Activated T-helper 9 cell treated with anti-CD3 and anti-CD28 coated beads, Interleukin-2, amount 50 U/mL, for 16 hours (primary cell): ENCODE data around the gene SUSD1.
"Not testable (repeated sequence)": the region's sequence is repeated elsewhere in the genome, so short reads cannot be mapped to it uniquely, and the experiment has no call there.

ENCODE experiments used
- DNase-seq: peaks from one replicate; pipeline ENCODE4 v3.0.0-alpha.2; 2020; ENCODE audit warnings: low read depth

Gene SUSD1

GRCh38 chr9:112094948-112095681 lies 80.0 kb downstream of the SUSD1 start:
- DNase-seq = no peak

GRCh38 chr9:112094241-112094640 lies 80.9 kb downstream of the SUSD1 start:
- DNase-seq = no peak

- no peak for DNase-seq
These were observed 81.3 kb downstream of the SUSD1 start for GRCh38 chr9:112093870-112094216.

GRCh38 chr9:112093147-112093869 lies 81.8 kb downstream of the SUSD1 start:
- no peak for DNase-seq

- DNase-seq = no peak
These were observed 83.3 kb downstream of the SUSD1 start for GRCh38 chr9:112091810-112092209.

- DNase-seq = no peak
These were observed 87.6 kb downstream of the SUSD1 start for GRCh38 chr9:112087506-112087905.

- no peak for DNase-seq
These were observed 88.5 kb downstream of the SUSD1 start for GRCh38 chr9:112086627-112087026.

- no peak for DNase-seq
These were observed 90.2 kb downstream of the SUSD1 start for GRCh38 chr9:112084907-112085306.

- DNase-seq = no peak
These were observed 90.8 kb downstream of the SUSD1 start for GRCh38 chr9:112084334-112084733.

GRCh38 chr9:112081918-112082729 lies 93.0 kb downstream of the SUSD1 start:
- DNase-seq = no peak

- DNase-seq = no peak
These were observed 94.1 kb downstream of the SUSD1 start for GRCh38 chr9:112080831-112081542.

- DNase-seq = no peak
These were observed 96.7 kb downstream of the SUSD1 start for GRCh38 chr9:112078432-112078831.

- DNase-seq = no peak
These were observed 98.3 kb downstream of the SUSD1 start for GRCh38 chr9:112076814-112077213.

- no peak for DNase-seq
These were observed 100.1 kb downstream of the SUSD1 start for GRCh38 chr9:112075009-112075378.

GRCh38 chr9:112074250-112075008 lies 100.7 kb downstream of the SUSD1 start:
- peak; percentile 48 for DNase-seq

- DNase-seq = not testable (repeated sequence)
These were observed 101.4 kb downstream of the SUSD1 start for GRCh38 chr9:112073639-112074173.

GRCh38 chr9:112072721-112073638 lies 102.1 kb downstream of the SUSD1 start:
- no peak for DNase-seq

GRCh38 chr9:112069318-112070169 lies 105.6 kb downstream of the SUSD1 start:
- no peak for DNase-seq
